ENCODE results near the gene MCM10.
"Not testable (repeated sequence)": the region's sequence is repeated elsewhere in the genome, so short reads cannot be mapped to it uniquely, and the experiment has no call there.

Gene MCM10

GRCh38 chr10:13238271-13239077, 77.1 kb downstream of the MCM10 start:
- Mint-ChIP-seq H3K4me1 (ENCODE audit: low read depth) (no peaks in the 10 kb centered on the region), H3K9me3 (no peaks in the 10 kb centered on the region), H3K27me3 (no peaks in the 10 kb centered on the region), H3K36me3 (ENCODE audit: low read depth) (no peaks in the 10 kb centered on the region), H3K27ac (no peak overlapping the region), H3K4me3 (no peak overlapping the region)
- intact Hi-C loops (cut with micrococcal nuclease), result no loop called here

DNA sequence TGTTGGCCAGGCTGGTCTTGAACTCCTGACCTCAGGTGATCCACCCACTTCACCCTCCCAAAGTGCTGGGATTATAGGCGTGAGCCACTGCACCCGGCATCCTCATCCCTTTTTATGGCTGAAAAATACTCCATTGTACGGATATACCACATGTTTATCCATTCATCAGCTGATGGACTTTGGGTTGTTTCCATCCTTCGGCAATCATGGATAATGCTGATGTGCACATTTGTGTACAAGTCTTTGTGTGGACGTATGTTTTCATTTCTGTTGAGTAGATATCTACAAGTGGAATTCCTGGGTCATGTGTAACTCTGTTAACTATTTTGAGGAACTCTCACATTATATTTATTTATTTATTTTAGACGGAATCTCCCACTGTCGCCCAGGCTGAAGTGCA, 78.6 kb downstream of the MCM10 start:
- Mint-ChIP-seq H3K36me3 (ENCODE audit: low read depth) (no peaks in the 10 kb centered on the region), H3K4me1 (ENCODE audit: low read depth) (no peaks in the 10 kb centered on the region)
- intact Hi-C loops (cut with micrococcal nuclease), result no loop called here

DNA sequence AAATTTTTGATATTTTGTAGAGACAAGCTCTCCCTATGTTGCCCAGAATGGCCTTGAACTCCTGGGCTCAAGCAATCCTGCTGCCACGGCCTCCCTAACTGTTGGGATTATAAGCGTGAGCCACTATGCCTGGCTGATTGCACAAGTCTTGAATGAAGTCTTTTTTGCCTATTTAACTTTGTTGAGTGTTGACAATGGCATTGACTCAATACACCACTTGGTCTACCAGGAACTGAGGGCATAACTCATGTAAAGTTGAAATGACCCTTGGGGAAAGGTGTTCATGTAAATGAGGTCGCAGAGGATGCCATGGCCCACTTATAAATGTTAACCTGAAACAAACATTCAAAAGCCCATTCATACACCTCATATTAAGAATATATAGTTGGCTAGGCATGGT, 80.3 kb downstream of the MCM10 start:
- intact Hi-C loops (cut with micrococcal nuclease), result no loop called here
- H3K9me3 Mint-ChIP-seq, result no peaks in the 10 kb centered on the region
- H3K4me3 Mint-ChIP-seq, result no peak overlapping the region
- no peaks in the 10 kb centered on the region for H3K36me3 Mint-ChIP-seq (ENCODE audit: low read depth)
- no peak overlapping the region for H3K27ac Mint-ChIP-seq
- no peaks in the 10 kb centered on the region for H3K4me1 Mint-ChIP-seq (ENCODE audit: low read depth)
- no peaks in the 10 kb centered on the region for H3K27me3 Mint-ChIP-seq

More for the DNA sequence above, 78.6 kb downstream of the MCM10 start:
- Mint-ChIP-seq H3K27ac (no peak overlapping the region), H3K4me3 (no peak overlapping the region), H3K9me3 (no peaks in the 10 kb centered on the region), H3K27me3 (no peaks in the 10 kb centered on the region)

DNA sequence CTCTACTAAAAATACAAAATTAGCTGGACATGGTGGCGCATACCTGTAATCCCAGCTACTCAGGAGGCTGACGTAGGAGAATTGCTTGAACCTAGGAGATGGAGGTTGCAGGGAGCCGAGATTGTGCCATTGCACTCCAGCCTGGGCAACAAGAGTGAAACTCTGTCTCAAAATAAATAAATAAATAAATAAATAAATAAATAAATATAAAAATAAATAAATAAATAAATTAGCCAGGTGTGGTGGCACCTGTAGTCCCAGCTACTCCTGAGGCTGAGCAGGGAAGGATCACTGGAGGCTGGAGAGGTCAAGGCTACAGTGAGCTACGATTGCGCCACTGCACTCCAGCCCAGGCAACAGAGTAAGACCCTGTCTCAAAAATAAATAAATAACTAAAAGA, 80.9 kb downstream of the MCM10 start:
- H3K27me3 Mint-ChIP-seq; H3K4me1 Mint-ChIP-seq (ENCODE audit: low read depth); intact Hi-C loops (cut with micrococcal nuclease); H3K27ac Mint-ChIP-seq; H3K36me3 Mint-ChIP-seq (ENCODE audit: low read depth); H3K4me3 Mint-ChIP-seq; H3K9me3 Mint-ChIP-seq: not testable (repeated sequence)

DNA sequence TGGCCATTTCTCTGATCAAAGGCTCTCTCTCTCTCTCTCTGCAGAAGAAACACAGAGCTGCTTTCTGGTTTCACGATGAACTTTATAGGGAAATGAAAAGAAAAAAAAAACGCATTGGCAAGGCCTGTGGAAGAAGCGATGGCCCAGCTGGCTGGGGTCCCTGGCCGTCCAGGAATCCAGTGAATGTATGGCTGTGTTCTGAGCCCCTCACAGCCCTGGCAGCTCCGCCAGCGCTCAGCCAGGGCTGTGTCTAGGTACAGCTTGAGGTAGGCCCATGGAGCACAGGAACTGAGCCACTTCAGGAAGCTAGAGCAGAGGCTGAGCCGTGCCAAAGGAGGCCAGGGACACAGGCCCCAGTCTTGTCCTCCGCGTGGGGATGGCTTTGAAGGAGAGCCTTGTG, 85.9 kb downstream of the MCM10 start:
- no peaks in the 10 kb centered on the region for H3K36me3 Mint-ChIP-seq (ENCODE audit: low read depth)
- no peak overlapping the region for H3K27ac Mint-ChIP-seq
- no peak overlapping the region for H3K4me3 Mint-ChIP-seq
- no peaks in the 10 kb centered on the region for H3K9me3 Mint-ChIP-seq
- H3K27me3 Mint-ChIP-seq, result no peaks in the 10 kb centered on the region
- no peaks in the 10 kb centered on the region for H3K4me1 Mint-ChIP-seq (ENCODE audit: low read depth)
- intact Hi-C loops (cut with micrococcal nuclease), result no loop called here

GRCh38 chr10:13247784-13248183, 86.4 kb downstream of the MCM10 start:
- H3K36me3 Mint-ChIP-seq (ENCODE audit: low read depth), result no peaks in the 10 kb centered on the region
- H3K9me3 Mint-ChIP-seq, result no peaks in the 10 kb centered on the region
- H3K4me1 Mint-ChIP-seq (ENCODE audit: low read depth), result no peaks in the 10 kb centered on the region
- no peaks in the 10 kb centered on the region for H3K27me3 Mint-ChIP-seq
- intact Hi-C loops (cut with micrococcal nuclease), result no loop called here
- no peak overlapping the region for H3K4me3 Mint-ChIP-seq
- no peak overlapping the region for H3K27ac Mint-ChIP-seq

- Mint-ChIP-seq H3K27ac (no peak overlapping the region), H3K4me3 (no peak overlapping the region), H3K9me3 (no peaks in the 10 kb centered on the region), H3K4me1 (ENCODE audit: low read depth) (no peaks in the 10 kb centered on the region), H3K27me3 (no peaks in the 10 kb centered on the region), H3K36me3 (ENCODE audit: low read depth) (no peaks in the 10 kb centered on the region)
- intact Hi-C loops (cut with micrococcal nuclease), result no loop called here
These were observed 92.4 kb downstream of the MCM10 start for GRCh38 chr10:13253726-13254125.

- no peaks in the 10 kb centered on the region for H3K36me3 Mint-ChIP-seq (ENCODE audit: low read depth)
- H3K9me3 Mint-ChIP-seq, result no peaks in the 10 kb centered on the region
- H3K4me1 Mint-ChIP-seq (ENCODE audit: low read depth), result no peaks in the 10 kb centered on the region
- H3K27ac Mint-ChIP-seq, result no peak overlapping the region
- no peak overlapping the region for H3K4me3 Mint-ChIP-seq
- intact Hi-C loops (cut with micrococcal nuclease), result no loop called here
- H3K27me3 Mint-ChIP-seq, result no peaks in the 10 kb centered on the region
These were observed 95.3 kb downstream of the MCM10 start for GRCh38 chr10:13256627-13257026.

DNA sequence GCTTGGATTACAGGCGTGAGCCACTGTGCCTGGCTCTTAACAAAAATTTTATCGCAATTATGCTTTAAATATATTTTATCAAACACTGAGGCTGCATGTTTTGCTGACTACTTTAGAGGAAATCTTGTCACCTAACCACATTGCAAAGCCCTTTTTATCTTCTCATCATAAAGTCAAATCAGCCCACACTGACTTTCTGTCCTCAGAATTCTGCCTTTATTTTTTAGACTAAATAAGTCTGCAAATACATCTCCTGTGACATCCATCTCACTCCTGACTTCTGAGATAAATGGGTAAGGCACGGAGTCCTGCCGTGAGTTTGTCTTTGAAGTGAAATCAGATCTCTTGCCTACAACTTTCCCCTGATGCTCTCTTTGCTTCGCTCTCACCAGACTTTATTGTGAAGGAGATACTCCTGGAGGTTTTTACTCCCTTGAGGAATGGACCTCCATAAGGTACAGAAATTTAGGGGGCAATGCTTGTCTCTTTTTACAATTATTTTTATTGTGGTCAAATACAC, 96.3 kb downstream of the MCM10 start:
- Mint-ChIP-seq H3K36me3 (ENCODE audit: low read depth) (no peaks in the 10 kb centered on the region), H3K4me1 (ENCODE audit: low read depth) (no peaks in the 10 kb centered on the region), H3K9me3 (no peaks in the 10 kb centered on the region), H3K27ac (no peak overlapping the region), H3K4me3 (no peak overlapping the region), H3K27me3 (no peaks in the 10 kb centered on the region)
- intact Hi-C loops (cut with micrococcal nuclease), result no loop called here

Data from dendritic cell treated with granulocyte-macrophage colony-stimulating factor and Interleukin-4, amounts not matched to agents 40 ng/mL and 50 ng/mL, for 4 days (primary cell).